Fibroblast of peridontal ligament (primary cell): Measurements from ENCODE around the gene CXCR1.
"Not testable (repeated sequence)": the region's sequence is repeated elsewhere in the genome, so short reads cannot be mapped to it uniquely, and the experiment has no call there.

Experiments used
- DNase-seq: peaks from one replicate; pipeline ENCODE4 v3.0.0-alpha.2; 2010; ENCODE audit errors: extremely low read depth

CXCR1 gene

DNA sequence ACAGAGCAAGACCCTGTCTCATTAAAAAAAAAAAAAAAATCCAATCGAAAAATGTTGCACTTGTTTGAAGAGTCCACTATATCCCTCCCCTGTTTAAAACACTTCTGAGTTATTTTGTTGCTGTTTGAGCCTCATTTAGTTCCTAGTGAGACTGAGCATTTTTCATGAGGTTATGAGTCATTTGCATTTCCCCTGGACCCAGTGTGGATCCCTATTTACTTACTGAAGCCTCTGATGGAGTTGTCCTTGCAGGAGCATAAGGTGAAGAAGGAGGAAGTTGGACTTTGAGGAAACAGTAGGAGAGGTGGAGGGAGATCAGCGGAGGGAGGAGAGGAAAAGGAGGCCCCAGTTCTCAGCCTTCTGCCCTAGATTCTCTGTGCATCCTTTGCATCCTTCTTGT is 5.1 kb downstream of the CXCR1 start:
- DNase-seq = no peak

DNA sequence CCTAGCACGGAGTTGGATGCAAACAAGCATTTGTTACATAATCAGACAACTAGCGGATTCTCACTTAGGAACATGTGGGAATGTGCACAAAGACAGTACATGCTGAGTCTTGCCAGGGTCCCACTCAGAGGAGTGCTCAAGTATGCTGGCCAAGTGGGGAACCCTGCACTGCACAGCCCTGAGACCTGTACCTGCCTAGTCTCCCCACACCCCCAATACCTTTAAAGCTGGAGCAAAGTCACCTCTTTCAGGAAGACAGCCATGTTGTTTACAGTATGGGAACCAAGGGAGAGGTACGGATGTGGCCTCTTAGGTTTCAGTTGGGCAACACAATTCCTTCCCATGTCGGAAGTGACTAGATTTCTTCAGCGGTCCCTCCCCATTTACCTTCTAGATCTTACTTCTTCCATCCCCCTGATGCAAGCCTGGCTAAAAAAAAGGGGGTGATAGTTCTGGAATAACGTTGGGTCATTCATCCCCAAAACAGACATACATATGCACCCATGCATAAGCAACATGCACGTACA is 10.7 kb downstream of the CXCR1 start:
- no peak for DNase-seq

DNA sequence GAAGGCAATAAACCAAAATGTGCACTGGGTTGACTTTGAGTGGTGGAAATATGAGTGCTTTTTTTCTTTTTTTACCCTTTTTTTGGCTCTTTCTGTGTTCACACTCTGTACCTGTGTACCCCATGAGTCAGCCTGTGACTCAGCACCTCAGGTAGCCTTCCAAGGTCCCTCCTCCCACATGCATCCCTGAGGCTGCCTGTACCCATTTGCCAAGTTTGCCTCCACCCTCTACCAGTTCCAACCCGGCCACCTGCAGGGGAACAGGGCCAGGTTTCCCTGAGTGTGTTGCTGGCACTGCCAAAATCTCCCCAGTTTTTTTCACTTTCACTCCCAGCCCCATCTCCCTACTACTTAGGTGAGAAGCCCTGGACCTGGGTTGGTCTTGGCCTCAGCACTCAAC is 14.0 kb downstream of the CXCR1 start:
- no peak for DNase-seq

DNA sequence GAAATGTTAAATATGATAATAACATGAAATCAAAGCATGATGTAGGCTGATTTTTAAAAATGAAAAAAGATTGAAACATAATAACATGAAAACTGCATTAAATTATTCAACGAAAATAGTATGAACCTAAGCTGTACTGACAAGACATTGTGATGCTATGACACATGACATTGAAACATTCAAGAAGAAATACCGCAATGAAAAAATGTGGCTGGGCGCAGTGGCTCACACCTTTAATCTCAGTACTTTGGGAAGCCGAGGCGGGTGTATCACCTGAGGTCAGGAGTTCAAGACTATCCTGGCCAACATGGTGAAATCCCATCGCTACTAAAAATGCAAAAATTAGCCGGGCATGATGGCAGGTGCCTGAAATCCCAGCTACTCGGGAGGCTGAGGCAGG is 14.6 kb downstream of the CXCR1 start:
- DNase-seq = no peak

DNA sequence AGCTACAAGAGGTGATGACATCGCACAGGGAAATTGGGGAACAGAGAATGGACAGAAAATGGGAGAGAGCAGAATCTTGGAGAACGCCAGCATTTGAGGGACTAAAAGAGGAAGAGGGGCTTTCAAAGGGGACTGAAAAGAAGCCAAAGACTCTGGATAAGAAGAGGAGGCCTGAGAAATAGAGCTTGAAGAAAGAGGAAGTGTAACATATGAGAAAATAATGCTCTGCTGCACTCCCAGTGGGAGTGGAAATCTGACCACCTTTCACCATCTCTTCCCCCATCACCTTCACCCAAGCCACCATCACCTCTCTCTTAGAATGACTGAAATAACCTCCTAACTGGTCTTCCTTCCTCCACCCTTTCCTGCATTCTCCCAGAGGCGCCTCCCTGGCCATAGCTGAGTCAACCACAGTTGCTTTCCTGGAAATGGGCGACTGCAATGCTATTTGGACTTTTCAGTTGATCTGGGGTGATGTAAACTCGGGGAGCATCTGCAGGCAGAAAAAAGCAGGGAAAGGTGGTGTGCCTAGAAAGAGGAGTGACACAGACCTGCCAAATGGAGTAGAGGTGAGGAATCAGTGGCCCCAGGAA is 16.8 kb downstream of the CXCR1 start:
- no peak for DNase-seq

DNA sequence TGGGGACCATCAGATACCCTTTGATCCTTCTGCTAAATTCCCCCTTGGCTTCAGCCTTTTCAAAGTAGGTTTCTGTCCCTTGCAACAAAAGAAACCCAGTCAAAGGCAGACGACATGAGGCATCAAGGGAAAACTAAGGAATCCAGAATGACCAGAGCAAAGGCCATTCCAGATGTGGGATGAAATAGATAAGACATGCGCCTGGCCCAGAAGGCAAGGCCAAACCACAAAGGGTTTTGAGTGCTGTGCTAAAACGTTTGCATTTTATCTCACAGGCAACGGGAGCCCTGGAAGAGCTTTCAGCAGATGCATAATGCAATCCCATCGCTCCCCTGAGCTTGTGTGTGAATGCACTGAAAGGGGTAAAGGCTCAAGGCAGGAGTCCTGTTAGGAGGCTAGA is 17.7 kb downstream of the CXCR1 start:
- DNase-seq = no peak

DNA sequence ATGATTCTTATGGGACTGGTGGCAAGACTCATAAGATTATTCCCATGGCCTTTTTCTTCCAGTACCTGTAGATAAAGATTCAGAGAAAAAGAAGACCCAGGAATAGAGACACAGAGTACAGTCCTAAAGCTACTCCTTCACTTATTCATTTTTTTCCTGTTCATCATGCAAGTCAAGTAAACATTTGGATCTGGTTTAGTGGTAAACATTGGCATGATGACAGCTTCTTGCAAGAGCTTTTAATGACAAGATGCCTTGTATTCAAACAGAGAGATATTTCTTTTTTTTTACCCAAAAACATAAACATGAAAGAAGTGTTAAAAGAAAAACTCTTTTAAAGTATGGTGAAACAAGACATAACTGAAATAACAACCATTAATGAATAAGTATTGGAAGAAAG is 20.7 kb downstream of the CXCR1 start:
- DNase-seq = peak; percentile 18

DNA sequence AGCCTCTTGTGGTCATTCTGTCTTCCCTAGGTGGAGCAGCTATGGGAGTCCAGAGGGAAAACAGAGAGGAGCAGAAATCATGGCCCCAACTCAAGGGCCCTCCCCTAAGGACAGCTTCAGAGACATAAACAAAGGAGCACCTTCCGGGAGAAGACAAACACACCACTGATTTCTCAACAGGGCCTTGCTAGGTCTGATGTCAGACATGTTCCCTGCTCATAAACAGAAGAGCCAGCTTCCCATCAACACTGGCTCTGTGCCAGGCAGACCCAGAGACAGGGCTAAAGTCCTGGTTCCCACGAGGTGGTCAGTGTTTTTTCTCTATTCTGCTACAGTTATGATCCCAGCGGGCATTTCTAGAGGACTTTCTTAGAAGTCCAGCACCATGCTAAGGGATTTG is 21.6 kb downstream of the CXCR1 start:
- no peak for DNase-seq

DNA sequence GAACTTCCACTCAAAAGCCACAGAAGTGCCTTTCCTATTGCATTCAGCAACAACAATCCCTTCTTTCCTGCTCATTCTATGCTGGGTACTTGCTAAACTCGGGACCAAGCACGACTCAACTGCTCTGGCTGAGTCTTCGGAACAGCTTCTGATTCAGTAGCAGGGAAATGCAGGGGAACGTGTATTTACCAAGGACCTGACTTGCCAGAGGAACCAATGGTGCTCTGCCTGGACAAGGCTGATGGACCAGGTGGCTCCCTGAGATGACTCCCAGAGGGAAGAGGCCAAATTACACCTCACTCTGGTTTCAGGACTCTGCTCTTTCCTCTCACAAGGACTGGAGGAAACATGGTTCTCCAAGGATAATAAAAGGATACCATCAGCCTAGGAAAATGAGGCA is 28.7 kb downstream of the CXCR1 start:
- DNase-seq = no peak

DNA sequence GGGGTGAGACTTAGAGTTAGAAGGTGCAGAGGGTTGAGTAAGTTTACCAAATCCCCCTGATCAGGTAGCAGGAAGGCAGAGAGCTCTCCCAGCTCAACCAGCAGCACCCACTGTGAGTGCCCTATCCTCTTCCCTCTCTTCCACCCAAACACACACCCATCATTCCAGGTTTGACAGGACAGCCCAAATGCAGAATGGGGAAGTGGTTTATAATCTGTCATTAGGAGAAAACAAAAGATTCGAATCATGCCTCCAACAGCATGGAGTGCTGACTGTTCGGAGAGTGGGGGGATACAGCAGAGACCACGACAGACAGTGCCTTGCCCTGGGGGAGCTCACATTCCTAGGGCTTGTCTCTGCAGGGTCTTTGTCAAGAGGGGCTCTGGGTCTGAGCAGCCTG is 29.2 kb downstream of the CXCR1 start:
- DNase-seq = no peak

DNA sequence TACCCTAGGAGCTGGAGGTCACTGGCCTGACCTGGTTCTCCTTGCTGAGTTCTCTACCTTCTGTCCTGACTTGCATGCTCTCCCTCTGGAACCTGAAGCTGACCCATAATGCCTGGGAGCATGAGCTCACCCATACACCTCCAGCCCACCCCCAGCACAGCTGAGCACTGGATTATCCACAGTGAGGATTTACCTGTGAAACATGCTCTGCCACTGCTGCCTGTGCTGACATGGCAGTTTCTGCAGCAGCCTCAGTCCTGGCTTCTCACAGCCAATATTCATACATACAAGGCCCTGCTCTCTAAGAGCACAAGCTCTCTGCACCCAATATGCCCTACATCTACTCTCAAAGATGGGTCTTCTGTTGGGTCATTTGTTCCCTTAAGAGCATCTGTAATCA is 35.9 kb downstream of the CXCR1 start:
- no peak for DNase-seq

DNA sequence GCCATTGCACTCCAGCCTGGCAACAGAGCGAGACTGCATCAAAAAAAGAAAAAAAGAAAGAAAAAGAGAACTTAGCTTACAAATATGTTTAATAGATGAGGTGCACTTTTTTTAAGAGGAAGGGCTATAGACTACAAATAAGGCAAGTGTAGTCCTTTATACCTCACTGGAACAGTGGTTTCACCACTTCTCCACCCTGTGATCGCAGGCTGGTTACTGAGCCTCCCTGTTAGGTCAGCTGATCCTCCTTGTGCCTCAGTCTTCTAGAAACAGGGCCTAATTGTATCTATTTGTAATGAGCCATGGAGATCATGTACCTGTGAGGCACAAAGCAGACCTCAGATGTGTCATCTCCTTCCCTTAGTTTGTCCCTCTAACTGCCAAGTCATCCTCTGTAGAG is 36.4 kb downstream of the CXCR1 start:
- no peak for DNase-seq

DNA sequence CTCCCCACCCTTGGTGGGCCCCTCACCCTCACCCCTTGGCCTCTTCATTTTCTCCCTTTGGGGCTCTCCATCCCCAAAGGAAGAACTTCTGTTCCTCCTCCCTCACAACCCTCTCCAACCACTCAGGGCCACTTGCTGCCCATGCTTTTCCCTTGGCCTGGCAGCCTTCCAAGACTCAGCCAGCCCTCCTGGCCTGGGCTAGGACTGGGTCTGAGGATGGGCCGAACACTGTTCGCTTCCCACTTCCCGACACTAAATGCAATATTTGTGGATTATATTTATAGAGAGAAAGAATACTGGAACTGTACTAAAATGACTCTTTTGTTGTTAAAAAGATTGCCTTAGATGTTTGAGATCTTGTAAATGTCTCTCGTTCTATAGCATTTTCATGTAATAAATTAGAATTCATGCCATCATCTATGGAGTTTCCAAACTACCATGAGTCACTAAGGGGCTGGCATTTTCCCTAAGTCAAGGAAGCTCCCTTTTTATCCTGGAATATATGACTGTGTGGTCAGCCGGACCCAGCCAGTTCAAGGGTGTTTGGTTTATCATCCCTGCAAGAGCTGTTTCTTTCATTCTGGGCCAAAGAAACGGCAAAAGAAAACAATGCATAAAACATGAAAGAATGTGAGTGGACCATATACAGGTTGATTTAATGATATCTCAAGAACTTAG is 37.2 kb downstream of the CXCR1 start:
- peak; percentile 7 for DNase-seq

DNA sequence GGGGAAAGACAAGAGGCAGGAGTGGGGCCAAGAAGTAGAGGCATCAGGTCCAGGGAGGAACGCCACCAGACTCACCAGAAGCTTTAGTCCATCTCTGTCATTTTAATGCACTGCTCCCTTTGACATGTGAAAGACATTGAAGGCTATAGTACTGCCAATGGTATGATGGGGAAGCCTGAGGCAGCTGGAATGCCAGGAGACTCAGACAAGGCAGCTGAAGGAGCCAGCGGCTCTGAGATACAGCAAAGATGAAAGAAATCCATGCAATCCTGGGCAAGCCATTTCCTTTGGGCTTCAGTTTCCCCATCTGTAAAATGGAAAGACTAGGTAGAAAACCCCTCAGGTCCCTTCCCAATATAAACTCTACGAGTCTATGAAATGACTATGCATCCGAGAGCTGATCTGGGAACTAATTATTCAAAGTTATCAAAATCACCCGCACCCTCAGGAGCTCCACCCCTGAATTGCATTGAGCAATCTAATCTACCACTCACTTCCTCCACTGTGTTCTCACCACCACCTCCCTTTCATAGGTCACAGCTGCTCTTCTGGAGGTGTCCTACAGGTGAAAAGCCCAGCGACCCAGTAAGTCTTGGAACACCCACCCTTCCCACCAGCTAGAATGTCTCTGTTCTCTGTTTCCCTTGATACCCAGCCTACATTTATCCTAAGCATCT is 37.8 kb downstream of the CXCR1 start:
- DNase-seq = no peak

DNA sequence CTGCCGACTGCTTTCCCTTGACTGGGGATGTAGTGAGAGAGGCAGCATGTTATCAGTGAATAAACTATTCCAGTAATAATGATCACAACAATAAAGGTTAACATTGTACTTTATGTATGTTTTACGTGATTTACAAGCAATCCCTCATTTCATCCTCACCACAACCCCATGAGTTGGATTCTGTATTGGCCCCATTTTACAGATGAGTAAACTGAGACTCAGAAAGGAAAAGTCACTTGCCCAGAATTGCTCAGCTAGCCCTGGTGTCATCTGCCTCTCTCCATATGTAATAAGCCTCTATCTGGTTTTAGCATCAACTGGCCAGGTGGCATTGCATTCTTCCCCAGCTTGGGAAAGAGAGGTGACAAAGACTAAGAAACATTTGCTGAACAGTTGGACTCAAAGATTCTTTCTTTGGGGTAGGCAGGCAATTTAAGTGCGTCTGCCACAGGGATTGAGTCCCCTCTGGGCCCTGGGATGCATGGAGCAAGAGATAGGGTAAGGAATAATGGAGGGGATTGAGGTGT is 38.8 kb downstream of the CXCR1 start:
- DNase-seq = no peak

DNA sequence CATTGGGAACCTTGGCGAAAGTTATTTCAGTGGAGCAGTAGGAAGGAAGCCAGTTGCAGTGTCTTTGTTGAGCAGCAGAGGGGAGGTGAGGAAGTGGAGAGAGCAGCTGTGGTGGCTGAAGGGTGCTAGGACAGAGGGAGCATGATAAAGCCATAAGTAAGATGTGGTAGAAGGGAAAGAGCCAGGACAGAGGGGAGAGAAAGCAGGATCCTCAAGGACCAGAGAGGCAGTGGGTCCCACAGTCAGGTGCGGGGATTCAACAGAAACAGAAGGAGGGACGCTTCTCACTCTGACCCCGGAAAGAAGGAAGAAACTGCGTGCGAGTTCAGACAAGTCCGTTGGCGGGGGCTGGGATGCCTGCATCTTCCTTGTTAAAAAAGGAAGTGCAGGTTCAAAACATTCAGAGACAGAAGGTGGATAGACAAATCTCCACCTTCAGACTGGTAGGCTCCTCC is 41.1 kb downstream of the CXCR1 start, which contains the start of gene CXCR2:
CXCR2 (plus strand) TSS at position 403 of the 455 bp plus-strand sequence. CDS start 8,774 bp downstream, outside the sequence.
- no peak for DNase-seq

DNA sequence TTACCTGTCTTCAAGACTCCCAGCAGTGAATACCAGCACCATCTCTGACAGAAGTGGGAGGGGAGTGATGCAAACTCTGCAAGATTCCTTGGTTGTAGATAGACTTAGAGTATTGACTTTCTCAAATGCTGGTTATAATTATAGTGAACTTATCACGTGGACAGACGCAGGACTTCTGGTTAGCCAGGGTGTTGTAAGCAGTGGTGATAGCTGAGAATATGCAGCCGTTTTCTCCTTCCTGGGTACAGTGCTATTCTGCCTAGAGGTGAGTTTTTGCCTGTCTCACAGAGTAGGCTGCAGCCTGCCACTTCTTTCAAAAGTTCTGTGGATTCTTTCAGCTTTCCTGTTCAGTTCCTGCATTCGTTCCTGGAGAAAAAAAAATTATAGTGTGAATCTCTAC is 41.7 kb downstream of the CXCR1 start:
- DNase-seq = peak; percentile 4

DNA sequence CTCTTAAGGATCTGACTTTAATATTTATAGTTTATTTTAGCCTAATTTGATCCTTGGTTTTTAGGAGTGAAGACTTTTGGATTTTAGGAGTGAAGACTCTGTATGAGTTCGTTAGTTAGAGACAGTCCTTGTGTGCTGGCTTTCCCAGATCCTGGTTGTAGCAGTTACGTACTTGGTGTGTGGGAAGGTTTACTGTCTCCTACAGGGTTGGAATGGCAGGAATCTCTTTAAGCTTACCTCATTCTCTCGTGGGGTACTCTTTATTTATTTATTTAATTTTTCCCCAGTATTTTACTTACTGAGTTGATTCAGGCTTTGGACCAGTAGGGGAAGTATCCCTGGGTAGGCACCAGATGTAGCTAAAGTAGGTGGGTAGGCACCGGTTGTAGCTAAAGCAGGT is 42.8 kb downstream of the CXCR1 start:
- DNase-seq = no peak

DNA sequence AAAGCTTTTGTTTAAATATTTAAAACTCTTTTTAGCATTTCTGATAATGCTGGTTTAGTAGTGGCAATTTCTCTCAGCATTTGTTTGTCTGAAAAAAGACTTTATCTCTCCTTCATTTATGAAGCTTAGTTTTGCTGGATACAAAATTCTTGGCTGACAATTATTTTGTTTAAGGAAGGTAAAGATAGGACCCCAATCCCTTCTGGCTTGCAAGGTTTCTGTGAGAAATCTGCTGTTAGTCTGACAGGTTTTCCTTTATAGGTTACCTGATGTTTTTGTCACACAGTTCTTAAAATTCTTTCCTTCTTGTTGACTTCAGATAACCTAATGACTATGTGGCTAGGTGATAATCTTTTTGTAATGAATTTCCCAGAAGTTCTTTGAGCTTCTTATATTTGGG is 44.5 kb downstream of the CXCR1 start:
- DNase-seq = not testable (repeated sequence)

DNA sequence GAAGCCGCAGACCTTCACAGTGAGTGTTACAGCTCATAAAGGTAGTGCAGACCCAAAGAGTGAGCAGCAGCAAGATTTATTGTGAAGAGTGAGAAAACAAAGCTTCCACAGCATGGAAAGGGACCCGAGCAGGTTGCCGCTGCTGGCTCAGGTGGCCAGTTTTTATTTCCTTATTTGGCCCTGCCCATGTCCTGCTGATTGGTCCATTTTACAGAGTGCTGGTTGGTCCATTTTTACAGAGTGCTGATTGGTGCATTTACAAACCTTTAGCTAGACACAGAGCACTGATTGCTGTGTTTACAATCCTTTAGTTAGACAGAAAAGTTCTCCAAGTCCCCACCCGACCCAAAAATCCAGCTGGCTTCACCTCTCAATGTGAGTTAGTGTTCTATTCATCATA is 45.0 kb downstream of the CXCR1 start:
- DNase-seq = not testable (repeated sequence)
